C4-2B (cell line): ENCODE results near the gene OR4K1.

Experiments used
- H3K27ac ChIP-seq: fragments of 450-650 bp; 2 replicates; pipeline ENCODE4 v1.5.1; 2017
- ZFX ChIP-seq: fragments of 450-650 bp; IDR thresholded peaks from 2 replicates; pipeline ENCODE4 v1.6.1; 2017
- TF ChIP-seq, protein P1 (sequence below): fragments of 450-650 bp; conservative IDR thresholded peaks from 2 replicates; pipeline ENCODE4 v1.5.1; 2017; ENCODE audit warnings: mild to moderate bottlenecking

The OR4K1 gene

DNA sequence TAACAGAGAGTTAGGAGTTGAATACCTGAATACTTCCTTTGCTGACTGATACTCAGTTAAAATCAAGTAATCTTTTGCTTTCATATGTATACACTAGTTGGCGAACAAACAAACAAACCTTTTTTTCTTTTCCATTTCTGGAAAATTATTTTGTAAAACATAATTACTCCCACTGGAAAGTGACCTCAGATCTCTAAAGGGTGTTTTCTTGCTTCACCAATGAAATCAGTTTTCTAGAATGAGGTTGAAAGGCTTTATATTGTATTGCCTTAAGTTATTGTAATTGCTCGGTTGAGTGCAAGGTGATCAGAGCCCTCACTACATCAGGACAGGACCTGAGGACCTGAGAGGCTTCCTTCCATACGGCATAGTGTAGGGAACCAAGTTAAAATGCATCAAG is at the start of gene OR4K1:
OR4K1 (plus strand) TSS at position 301 of the 400 bp plus-strand sequence. CDS start 4,750 bp downstream, outside the sequence.
- TF ChIP-seq ZFX = no peak
- TF ChIP-seq, protein P1, sequence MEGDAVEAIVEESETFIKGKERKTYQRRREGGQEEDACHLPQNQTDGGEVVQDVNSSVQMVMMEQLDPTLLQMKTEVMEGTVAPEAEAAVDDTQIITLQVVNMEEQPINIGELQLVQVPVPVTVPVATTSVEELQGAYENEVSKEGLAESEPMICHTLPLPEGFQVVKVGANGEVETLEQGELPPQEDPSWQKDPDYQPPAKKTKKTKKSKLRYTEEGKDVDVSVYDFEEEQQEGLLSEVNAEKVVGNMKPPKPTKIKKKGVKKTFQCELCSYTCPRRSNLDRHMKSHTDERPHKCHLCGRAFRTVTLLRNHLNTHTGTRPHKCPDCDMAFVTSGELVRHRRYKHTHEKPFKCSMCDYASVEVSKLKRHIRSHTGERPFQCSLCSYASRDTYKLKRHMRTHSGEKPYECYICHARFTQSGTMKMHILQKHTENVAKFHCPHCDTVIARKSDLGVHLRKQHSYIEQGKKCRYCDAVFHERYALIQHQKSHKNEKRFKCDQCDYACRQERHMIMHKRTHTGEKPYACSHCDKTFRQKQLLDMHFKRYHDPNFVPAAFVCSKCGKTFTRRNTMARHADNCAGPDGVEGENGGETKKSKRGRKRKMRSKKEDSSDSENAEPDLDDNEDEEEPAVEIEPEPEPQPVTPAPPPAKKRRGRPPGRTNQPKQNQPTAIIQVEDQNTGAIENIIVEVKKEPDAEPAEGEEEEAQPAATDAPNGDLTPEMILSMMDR = no peak
- no peak within 1 kb of the TSS for H3K27ac ChIP-seq

DNA sequence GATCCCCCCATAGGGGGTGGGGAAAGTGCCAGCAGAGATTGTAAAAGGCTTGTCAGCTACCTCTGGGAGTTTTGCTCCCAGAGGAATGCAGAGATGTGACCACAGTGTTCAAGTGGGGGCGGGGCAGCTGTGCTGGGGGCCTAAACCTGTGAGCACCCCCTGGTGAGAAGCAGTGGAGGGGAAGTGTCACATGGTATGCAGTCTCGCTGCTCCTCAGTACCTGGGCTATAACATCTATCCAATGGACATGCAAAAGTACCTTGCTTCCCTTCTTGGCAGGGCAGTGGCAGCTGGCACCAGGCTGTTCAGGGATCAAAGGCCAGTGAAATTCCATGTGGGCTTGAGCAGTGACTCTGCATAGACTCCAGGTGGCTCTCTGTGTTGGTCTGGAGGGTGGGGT is 35.4 kb upstream of the OR4K1 start:
- no peak overlapping the region for H3K27ac ChIP-seq

GRCh38 chr14:19900999-19901398 is 29.7 kb upstream of the OR4K1 start:
- H3K27ac ChIP-seq = no peak overlapping the region
- TF ChIP-seq ZFX = no peak
- TF ChIP-seq, protein P1 = no peak

More for the DNA sequence above, 35.4 kb upstream of the OR4K1 start:
- TF ChIP-seq, protein P1 = no peak
- no peak for TF ChIP-seq ZFX

- TF ChIP-seq, protein P1 = no peak
- TF ChIP-seq ZFX = no peak
- H3K27ac ChIP-seq = no peak overlapping the region
These were observed 28.3 kb upstream of the OR4K1 start for GRCh38 chr14:19902409-19902808.

DNA sequence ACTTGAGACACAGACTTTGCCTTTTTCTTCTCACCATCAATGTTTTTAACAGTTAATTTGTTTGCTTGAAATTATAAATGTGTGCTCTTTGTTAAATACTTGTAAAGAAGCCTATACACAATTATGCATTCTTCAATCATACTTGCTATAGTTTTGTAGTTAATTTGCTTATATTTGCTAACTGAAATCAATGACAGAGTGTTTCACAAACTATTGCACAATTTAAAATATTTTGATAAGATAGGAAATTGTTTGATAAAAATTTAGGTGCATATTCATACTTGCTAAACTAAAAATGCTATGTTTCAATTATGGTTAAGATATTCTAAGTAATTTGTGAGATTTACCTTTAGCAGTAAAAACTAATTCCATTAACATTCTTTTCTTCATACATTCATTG is 24.1 kb upstream of the OR4K1 start:
- H3K27ac ChIP-seq = no peak overlapping the region
- TF ChIP-seq, protein P1 = no peak
- TF ChIP-seq ZFX = no peak

DNA sequence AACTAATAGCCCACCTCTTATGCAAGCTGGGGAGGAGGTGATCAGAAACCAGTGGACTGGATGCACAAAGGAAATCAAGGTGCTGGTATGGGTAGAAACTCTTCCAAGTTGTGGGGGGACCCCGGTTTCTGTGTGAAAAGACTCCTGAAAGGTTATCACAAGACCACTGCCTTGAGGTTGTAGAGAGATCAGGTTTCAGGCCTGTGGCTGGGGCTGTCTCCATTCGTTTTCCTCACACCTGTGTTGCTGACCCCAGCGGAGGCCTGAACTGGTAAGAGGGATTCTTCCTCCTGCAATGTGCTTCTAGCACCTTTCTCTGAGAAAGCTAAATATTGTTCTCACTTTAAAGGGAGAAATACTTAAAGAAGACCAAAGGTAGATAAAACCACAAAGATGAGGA is 19.6 kb upstream of the OR4K1 start:
- H3K27ac ChIP-seq = no peak overlapping the region

DNA sequence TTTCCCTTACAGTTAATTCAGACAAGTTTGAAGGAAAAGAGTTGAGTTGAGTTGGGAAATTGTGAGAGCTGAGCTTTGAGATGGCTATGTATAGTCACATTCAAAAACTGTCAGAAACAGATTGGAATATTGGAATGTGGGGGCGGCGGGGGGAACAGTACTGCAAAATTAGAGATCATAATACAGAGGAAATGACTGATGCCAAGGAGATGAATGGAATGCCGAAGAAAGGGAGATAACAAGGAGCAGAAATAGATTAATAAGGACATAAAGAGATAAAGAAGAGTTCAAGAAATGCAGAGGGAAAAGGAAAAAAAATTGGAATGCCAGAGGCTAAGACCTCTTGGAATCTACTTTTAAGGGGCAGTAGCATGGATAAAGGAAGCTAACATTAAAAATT is 13.5 kb upstream of the OR4K1 start:
- no peak overlapping the region for H3K27ac ChIP-seq
- TF ChIP-seq ZFX = no peak
- TF ChIP-seq, protein P1 = no peak

More for the DNA sequence above, 19.6 kb upstream of the OR4K1 start:
- TF ChIP-seq ZFX = no peak
- TF ChIP-seq, protein P1 = no peak
